G401.6 (cell line): ENCODE data around the gene SPATA13.

Experiments
- FAIRE-seq: peaks from 2 replicates; lab custom pipeline; 2012; peaks lifted over from hg19 to GRCh38; lab: Jason Lieb, UNC

SPATA13 gene

DNA sequence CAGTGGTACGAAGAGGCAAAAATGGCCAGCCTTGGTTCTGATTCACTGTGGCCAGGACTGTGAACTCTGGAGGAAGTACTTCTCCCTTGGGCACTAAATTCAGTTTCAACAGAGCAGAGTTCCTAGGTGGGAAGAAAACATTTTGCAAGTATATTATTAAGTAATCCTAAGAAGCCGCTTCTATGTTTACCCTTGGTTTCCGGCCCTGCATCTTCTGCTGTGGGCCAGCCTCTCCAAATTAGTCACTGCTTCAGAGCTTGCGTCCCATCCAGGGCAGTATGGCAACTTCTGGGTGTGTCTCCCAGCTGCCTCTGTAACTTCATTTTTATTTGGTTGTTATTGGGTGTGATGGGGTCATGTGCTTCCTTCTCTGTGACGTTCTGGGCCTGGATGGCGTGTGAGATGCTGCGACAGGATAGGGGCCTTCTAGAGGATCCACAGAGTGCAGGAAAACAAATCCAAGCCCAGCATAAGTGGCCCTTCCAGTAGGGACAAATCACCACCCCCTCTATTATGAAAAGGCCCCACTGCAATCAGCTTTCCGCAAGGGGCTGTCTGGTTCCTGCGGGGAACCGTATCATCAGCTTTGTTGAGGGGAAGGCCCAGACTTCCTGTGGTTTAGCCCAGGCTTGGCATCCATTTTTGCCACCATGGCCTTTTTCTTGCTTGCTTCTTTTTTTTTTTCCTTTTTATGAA lies 93.8 kb downstream of the SPATA13 start:
- FAIRE-seq = no peak

DNA sequence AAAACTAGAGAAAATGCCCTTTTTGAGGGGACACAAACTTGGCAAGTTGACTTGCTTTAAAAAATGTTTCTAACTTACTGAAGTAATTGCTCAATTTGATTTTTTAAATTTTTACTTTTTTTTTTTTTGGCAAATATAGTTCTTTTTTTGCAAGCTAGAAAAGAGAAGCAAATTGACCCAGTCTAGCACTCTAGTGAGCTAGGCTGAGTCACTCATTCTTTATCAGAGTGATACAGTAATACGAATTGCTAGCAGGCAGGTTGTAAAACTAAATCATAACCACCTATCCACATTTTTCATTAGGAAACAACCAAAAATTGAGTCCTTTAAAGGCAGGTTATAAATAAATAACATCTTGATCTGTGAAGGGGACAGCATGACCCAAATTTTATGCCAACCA lies 97.0 kb downstream of the SPATA13 start:
- FAIRE-seq = no peak

DNA sequence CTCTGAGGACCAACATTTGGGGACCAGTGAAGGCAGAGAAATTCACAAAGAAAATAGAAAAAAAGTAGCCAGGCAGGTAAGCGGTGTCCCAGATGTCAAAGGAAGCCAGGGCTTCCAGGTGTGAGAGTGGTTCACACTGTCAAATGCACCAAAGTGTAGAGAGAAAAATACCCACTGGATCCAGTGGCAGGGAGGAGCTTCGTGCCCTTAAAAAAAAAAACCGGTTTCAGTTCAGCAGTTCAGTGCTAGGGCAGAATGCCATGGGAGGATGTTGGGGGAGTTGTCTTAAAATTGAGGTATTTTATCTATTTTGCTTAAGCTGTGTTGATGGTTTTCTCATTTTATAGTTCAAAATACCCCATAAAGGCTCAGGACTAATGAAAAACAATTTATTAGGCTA lies 101.0 kb downstream of the SPATA13 start:
- FAIRE-seq = no peak

DNA sequence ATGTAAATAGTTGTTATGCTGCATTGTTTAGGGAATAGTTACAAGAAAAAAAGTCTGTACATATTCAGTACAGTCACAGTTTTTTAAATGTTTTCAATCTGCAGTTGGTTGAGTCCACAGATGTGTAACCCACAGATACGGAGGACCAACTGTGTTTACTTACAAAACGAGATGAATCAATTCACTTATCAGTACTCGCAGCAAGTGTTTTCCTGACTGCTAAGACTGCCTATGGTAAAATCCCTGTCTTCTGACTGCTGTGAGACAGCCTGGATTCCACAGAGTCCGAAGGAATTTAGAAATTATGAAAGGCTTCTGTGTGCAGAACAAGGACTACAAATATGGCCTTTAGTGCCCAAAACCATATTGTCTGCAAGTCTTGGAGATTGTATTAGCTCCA lies 103.1 kb downstream of the SPATA13 start:
- no peak for FAIRE-seq

DNA sequence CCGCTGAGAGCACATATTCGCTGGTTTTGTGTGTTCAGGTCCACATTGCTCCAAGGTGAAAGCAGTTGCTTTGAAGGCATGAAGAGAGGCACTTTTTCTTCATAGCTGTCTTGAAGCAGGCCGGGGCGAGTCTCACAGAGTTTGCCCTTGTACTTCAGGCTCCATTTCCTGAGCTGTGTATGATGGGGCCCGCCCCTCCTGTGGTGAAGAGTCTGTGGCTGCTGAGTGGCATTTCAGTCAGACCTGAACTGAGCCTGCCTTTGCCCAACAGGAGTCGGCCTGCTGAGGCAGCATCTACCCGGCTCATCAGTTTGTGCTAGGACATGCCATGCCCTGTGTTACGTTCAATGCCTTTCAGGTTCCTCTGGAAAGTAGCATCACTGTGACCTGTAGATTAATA lies 104.5 kb downstream of the SPATA13 start:
- FAIRE-seq = no peak

DNA sequence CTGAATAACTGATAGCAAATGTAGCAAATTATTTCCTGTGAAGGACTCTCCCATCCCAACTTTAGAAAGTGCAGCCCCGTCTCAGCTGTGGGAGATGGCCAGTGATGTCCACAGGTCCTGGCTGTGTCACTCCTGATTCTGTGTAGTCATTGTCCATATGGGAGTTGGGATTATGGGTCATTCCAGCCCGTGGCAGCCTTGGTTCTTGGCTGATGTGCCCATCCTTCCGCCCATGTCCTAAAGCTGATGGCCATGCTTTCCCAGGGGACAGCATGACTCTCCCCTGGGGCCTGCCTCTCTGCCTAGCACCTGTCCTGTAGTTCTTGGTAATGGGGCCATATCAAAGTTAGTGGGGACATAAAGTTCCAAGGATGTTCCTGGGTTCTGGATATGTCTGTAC lies 104.9 kb downstream of the SPATA13 start:
- FAIRE-seq = no peak

DNA sequence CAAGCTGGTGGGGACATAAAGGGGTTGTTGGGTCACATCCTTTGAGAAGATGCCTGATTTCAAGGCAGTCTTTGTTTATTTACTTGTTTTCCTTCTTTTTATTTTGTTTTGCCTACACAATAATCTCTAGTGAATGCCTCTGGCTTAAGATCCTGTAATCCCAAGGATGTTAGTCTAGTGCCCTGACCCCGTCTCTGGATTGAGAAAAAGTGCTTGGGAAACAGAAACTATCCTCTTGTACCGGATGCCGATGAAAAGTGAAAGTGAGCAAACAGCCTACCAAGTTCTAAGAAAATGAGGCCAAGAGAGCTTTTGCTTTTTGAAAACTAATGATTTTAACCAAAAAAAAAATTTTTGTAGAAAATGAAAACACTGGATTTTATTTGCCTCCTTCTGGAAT lies 106.8 kb downstream of the SPATA13 start:
- no peak for FAIRE-seq

DNA sequence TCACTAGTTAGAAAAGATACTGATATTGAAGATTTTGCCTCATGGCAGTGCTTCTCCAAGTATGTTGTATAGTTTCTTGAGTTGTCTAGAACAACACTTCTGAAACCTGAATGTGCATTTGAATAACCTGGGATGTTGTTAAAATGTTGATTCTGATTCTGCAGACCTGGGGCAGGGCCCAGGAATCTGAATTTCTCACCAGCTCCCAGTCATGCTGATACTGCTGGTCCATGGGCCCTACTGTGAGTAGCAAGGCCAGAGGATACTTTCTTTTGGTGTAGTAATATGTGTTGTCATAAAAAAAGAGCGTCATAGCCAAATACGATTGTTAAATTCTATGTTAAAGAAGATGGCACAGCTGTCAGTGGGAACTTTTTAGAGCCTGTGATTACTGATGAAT lies 107.3 kb downstream of the SPATA13 start:
- no peak for FAIRE-seq

DNA sequence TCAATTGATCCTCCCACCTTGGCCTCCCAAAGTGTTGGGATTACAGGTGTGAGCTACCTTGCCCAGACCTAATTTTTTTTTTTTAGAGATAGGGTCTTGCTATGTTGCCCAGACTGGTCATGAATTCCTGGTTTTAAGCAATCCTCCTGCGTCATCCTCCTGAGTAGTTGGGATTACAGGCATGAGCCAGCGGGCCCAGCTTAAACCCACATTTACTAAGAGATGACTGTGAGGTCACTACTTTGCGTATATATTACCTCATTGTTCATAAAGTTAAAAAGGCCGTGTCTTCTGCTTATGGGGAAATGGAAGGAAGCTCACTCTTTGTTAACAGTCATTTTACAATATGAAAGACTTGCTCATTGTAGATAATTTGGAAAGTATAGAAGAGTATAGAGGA lies 109.3 kb downstream of the SPATA13 start:
- FAIRE-seq = no peak

DNA sequence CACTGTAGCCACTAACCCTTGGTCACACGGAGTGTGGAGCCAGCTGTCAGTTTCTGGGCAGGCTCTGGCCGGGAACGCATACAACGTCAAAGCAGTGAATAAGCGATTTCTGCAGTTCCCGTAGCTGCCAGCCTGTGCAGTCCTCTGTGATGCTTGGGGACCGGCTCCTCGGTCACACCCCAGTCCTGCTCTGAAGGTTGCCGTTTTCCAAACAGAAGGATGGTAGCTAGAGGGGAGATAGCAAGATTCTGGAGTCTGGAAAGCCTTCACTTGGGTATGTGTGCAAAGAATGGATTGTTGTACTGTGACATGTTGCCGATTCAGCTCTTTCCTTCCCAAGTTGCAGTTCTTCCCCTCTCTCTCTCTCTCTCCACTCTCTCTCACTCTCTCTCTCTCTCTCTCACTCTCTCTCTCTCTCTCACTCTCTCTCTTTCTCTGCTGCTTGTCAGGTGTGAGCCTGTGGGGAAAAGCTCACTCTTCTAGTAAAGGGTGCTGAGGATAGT lies 110.2 kb downstream of the SPATA13 start:
- no peak for FAIRE-seq

DNA sequence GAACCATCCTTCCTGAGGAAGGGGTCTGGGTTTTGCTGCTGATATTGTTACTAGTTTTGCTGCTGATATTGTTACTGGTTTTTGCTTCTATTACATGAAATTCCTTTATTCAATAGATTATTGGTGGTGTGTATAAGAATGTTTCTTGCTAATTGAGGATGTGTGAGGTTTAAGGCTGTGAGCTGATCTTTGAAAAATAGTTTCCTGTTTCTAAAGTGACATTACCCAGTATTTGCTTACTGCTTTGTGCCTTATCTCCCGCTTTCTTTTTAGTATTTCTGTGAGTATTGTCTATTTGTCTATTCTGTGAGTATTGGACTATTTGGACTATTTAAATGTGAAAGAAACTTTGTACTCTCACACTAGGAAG lies 110.7 kb downstream of the SPATA13 start:
- FAIRE-seq = no peak

DNA sequence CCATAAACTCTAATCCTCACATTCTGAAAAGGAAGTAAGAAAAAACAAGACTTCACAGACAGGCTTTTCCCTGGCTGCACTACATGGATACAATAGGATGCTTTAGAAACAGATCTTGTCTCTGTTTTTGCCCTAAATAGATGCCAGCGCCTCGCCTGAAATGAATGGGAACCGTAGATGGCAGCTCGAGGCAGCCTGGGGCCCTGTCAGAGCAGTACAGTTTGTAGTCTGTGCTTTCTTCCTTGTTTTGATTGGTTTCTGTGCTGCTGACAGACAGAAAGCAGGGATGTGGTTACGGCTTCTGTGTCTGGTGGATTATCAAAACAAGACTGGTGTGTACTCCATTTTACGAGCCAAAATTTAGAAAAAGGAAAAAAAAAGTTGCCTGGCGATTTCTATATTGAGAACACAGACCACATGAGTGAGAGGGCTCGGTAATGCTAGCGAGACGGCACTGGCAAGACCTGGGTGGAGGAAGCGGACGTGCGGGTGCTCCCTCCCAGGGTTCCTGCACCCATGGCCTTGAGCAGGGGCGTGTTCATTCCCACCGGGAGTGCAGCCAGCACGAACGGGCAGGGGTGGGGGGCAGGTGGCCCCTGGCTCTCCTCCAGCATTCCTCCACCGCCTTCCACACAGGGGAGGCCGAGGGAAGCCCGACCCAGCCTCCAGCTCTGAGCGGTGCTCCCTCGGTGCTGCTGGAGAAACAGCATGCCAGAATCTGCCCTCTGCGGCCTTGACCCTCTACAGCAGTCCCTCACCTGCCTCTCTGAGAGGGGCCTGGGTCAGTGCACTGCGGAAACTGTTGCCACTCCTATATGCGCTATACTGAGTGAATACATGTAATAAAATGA lies 111.3 kb downstream of the SPATA13 start:
- FAIRE-seq = no peak

DNA sequence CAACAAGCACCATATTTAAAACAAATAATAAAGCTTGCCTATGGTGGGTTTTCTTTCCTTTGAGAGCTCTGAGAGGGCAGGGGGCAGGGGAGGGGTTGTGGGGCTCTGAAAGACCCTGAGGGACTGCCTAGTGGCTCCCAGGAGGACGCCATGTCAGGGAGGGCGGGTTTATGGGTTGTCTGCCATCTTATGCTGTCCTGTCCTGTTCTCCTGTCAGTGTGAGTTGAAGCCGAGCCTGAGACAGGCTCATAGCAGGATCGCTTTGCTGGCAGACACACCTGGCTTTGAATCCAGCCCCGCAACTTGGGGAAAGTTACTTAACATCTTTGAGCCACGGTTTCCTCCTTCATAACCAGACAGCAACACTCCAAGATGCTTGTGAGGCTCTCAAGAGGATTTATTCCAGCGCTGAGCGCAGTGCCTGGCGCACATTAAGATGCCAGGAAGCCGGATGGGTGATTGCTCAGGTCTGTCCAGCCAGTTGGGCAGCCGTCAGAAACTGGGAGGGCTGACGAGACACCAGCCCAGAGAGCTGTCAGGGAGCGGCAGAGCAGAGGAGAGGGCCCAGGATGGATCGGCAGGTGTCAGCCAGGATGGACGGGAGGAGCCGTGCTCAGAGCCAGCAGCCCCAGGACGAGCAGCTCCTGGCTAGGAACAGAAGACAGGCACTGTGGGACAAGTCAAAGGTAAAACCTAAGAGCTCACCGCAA lies 112.1 kb downstream of the SPATA13 start:
- FAIRE-seq = no peak

DNA sequence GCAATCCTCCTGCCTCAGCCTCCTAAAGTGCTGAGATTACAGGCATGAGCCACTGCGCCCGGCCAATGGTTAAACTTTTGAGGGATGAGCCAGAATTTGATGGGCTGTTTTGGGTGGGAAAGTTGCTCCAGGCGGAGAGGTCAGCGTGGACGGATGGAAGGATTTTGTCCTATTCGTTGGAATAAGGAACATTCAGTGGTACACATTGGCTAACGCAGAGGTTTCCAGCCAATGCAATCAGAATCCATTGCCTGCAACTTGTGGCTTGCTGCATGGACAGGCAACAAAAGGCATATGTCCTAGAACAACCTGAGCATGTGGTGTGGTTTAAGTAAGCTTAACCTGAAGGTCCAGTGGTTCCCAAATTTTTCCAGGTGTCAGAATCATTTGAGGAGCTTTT lies 113.4 kb downstream of the SPATA13 start:
- FAIRE-seq = no peak

DNA sequence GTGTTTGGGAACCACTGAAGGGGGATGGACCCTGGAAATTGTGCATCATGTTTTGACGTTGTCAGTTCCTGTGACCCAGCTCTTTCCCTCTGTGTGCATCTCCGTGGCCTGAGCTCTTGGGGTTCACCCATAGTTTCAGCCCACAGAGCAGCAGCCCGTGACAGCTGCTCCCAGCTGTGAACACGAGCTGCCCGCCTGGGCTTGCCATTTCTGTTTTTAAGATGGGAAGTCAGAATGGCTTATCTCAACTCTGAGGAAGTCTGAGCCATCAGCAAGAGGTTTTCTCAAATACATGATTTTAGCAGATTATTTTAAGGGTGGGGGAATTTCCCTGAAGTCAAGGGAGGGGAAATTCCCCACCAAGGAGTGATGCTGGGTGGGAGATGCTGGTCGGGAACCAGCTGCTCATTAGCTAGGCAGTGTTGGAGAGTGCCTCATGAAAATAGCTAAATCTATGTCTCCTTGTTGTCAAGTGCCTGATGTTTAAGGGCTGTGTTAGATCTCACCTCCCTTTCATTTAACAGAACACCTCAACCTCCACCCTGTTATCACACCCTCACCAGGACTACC lies 114.0 kb downstream of the SPATA13 start:
- no peak for FAIRE-seq

DNA sequence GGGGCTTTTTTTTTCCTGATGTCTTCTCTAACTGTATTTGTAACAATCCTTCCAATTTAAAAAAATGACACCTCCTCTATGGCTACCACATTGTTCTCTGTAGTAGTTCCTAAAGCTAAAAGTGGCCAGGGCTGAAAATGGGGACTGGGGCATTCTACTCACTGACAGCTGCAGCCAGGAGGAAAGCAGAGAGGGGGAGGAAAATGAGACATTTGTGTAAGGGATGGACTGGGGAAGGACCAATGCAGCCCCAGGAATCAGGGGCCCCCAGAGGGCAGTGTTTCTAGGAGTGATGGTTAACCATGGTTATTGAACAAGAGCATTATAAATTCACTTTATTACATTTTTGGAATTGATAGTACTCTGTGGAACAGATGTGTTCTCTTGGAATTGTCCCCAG lies 114.5 kb downstream of the SPATA13 start:
- FAIRE-seq = no peak

DNA sequence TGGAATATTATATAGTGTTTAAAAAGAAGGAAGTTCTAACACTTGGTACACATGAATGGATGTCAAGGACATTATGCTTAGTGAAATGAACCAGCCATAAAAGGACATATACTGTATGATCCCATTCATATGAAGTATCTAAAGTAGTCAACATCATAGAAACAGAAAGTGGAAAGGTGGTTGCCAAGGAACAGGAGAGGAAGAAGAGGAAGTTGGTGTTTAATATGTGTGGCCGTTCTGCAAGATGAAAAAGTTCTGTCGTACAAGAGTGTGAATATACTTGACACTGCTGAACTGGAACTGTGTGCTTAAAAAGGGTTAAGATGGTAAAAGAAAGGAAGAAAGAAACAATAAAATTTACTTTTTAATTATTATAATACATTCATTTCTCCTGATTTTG lies 115.8 kb downstream of the SPATA13 start:
- no peak for FAIRE-seq

DNA sequence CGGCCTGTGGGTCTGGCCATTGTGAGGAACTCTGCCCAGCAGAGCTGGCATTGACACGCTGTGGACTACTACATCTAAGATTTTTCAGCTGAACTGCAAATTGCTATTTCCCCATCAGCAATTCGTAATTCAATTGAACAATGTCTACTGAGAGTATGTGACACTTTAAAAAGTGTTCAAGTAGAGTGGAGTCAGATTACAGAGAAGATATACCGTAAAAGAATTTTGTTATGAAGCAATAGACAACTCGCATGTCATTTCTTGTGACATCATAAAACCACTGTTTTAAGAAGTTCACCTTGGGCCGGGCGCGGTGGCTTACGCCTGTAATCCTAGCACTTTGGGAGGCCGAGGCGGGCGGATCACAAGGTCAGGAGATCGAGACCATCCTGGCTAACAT lies 116.3 kb downstream of the SPATA13 start:
- FAIRE-seq = no peak

DNA sequence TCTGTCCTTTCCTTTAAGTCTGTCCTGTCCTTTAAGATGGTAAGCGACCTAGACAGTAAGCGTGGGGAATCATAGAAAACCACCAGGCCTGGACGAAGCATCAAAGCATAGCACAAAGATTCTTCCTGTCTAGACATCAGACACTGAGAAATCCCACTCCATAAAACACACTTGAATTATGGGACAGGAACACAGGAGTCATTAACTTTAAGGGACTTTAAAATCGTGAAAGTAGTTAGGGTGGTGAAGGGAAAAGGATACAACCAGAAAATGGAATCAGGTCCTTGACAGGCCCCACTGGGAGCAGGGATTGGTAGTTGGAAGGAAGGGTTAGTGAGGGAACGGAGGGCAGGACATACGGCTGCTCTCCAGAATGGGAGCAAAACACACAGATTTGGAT lies 117.2 kb downstream of the SPATA13 start:
- FAIRE-seq = no peak

DNA sequence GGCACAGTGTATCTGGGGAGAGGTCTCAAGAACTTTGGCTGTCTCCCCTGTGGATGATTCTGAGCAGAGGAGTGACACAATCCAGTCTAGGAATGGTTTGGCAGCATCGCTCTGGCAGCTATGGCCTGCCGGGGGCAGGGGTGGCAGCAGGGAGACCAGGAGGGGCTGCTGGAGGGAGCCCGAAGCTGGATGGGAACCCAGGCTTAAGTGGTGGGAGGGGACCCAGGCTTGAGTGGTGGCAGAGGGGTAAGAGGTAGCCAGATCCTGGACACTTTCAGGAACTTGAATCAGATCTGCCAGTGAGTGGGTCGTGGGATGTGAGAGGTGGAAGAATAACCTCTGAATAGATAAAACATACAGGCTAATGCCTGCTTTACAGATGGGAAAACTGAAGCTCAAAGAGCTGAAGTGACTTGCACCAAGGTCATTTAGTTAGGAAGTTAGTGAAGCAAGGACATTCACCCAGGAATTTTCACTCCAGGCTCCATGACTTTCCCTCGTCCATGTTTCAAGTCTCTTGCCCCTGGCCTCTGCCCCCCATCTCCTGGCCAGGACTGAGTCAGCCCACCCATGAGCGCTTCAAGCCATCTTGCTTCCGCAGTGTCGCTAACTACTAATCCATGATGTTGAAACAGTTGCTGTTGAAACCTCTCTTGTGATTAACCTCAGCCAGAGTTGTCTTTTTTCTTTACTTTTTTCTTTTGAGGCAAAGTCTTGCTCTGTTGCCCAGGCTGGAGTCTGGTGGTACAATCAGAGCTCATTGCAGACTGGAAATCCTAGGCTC lies 119.0 kb downstream of the SPATA13 start:
- no peak for FAIRE-seq

DNA sequence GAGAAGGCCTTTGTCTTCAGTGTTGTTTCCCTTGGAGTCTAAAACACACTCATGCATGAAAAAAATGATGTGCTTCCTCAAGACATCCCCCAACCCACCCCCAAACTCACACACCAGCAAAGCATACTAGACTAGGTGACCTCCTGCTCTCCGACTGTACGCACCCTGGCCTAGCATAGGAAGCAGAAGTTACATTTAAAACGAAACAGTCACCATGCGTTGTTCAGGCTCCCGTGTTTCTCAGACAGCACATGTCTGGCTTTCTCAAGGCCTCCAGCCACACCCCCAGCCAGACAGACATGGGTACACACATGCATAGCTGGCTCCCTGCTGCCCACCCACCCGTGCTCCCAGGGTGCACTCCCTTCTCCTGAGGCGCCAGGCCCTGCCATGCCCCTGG lies 120.2 kb downstream of the SPATA13 start:
- FAIRE-seq = no peak
